ENCODE results near the gene EEFSEC.

EEFSEC gene

DNA sequence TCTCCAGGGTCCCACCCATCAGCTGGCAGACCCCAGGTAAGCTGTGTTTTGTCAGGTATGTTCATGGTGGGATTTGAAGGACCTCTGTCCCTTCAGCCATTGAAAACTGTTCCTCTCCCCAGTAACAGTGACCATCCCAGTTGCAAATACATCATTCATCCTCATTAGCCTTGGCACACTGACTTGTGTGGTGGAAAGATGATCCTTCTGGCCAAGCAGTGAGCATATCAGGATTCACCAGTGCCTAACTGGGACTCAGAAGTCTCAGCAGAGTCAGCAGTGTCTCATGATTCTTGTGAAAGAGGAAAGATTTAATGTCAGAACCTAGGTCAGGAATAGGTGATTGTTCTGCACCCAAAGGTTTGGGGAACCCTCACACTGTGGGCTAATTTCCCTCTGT is 223.2 kb downstream of the EEFSEC start:
- DNase-seq: no peak

DNA sequence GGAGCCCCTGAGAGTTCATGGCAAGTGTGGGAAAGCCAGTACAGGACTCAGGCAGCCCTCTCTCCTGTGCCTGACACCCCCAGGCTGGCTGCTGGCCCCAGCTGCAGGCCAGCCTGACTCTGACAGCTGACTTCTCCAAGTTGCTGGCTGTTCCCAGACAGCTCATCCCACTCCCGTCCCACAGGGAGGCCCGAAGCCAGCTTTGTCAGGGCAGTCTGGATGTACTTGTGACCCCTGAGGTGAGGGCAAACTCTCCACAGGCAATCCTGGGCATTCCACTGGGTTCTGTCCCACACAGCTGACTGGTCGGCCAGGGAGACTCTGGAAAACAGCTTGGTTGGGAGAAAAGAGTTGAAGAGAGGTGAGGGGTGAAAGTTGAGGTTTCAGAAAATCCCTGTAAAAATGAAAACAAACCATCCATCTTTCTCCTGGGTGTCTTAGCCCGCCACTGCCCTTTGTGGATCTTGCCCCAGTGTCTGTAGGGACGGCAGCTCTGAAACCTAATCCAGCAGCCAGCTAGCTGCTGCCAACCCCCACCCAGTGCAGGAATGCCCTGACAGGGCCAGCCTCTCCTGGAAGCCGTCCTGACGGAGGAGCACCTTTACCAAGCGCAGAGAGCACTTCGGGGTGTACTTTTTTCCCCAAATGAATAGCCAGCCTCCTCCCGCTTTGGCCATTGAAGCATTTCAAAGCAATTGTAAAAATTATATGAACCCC is 225.5 kb downstream of the EEFSEC start:
- no peak for DNase-seq

DNA sequence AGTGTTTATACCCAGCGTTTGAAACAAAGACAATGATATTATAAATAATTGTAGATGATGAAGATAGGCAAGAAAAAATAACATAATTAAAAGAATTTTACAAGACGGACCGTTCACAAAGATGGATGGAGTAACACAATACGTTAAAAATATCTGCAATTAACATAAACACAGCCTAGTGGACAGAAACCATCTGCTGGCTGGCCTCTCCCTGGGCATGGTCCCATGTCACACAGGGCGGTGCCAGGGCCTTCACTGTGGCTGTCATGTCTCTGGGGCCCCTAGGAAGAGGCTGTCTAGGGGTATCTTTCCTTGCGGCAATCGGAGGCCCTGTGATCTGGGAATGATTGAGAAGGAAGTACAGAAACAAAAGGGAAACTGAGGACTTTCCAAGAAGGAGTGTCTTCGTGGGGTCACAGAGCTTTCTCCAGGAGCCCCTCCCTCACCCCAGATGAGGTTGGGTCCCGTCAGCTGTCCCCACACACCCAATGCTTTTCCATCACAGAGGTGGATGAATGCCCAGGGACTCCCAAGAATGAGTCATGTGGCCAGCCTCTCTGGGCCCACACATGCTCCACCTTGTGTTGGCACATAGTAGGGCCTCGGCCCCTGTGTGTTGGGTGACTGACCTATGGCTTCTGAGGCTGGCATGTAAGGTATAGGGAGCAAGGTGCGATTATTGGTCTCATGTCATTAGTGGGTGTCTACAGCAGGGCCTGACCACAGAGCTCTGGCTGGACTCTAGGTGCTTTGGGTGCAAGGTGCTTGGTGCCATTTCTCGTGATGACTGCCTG is 226.3 kb downstream of the EEFSEC start:
- DNase-seq: no peak

DNA sequence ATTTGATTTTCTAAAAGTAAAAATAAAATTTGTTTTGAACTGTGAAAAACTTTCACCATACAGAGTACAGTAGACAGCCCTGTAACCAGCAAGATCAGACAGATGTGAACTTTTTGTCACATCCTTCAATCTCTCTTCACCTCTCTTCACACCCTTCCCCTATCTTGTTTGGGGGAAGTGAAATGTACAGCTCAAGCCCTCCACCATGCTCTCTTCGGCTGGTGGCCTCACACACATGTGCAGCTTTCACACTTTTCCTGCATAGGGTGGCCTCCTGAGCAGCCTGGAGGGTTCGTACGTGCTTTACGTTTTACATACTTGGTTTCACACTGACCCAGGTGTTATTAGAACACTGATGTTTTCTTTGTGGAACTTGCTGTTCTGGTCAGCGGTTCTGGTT is 227.0 kb downstream of the EEFSEC start:
- DNase-seq: no peak

DNA sequence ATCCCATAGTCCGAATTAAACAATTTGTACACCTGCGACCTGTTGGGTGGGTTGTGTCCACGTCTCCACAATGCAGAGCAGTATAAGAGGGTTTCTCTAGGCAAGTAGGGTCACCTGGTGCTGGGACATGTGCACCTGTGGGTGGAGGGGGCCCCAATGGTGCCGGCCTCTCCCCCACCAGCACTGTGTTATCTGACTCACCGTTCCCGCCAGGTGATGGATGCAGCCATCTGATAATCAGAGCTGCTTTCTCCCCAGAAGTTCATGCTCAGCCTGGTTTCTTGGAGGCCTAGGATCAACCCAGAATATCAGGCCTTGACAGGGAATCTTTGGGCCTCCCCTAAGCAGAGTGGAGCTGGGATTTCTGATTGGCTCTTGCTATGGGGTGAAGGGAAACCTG is 227.4 kb downstream of the EEFSEC start:
- DNase-seq: no peak

DNA sequence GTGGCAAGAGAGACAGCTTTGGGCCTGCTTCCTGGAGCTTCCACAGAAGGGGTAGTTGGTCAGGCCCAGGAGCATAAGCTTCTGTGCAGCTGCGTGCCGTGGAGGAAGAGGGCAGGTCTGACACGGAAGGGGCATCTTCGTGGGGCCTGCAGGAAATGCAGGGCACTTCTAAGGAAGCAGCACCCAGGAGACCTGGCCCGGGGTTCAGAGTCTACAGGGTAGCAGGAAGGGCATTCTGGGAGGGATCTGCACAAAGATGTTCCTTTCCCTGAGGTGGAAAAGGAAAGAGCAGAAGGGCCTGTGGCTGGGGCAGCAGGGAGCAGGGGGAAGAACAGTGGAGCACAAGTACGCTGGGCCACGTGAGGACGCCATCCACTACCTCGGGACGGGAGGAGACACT is 228.3 kb downstream of the EEFSEC start:
- DNase-seq: no peak

DNA sequence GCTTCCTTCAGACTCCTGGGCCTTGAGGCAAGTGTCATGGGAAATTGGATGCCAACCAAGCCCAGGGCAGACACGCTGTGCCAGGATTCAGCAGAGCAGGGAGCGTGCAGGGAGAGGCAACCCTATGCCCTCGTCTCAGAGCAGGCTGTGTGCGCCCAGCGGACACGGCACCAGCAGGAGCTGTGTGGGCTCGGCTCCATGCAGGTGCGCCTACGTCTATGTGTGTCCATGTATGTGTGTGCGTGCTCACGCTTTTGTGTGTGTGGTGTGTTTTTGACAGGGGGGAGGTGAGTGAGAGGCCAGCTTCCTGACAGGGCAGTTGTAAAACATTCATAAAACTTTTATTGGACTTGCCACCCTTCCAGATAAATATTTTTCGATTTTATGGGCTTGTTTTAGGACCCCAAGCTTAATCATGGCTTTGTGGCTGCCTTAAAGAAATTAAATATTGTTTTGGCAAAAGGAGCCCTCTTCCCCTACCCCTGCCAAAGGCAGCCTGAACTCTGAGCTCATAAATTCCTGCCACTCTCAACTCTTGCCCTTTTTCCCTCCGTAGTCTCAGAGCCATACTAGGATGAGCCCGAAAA is 229.0 kb downstream of the EEFSEC start:
- DNase-seq: no peak

DNA sequence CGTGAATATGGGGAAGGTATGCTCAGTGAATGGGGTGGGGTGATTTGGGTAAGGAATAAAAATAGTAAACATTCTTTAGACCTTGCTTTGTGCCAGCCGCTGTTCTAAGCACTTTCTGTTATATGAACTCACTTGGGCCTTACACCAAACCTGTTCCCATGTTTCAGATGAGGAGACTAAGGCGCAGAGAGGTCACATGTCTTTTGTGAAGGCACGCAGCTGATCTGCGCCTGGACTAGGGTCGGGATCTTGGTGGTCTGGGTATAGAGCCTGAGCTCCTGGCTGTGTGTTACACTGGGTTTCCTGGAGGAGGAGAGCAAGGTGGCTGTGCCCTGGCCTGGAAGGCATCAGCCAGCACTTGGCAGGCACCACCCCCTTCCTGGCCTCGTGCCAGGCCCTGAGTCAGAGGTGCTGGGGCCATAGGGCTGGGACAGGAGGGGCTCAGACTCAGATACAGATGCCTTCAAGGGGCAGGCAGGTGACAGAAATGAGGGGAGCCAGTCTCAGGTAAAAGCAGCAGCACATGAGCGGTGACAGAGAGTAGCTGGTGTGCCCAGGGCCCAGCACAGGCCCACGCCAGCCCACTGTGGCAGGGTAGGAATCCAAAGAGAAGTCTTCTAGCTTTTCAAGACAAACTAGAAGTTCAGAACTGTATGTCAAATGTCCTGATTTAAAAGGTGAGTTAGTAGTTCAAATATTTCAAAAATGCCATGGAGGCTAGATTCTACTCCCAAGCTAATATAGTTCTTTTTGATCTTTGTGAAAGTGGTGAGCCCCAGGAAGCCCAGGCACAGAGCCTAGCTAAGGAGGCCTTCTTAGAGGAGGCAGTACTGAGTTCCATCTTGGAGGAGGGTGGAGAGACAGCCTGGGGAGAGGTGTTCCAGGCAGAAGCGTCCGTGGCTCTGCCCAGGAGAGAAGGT is 230.3 kb downstream of the EEFSEC start:
- DNase-seq: peak; percentile 5 to 33 (median 22)

DNA sequence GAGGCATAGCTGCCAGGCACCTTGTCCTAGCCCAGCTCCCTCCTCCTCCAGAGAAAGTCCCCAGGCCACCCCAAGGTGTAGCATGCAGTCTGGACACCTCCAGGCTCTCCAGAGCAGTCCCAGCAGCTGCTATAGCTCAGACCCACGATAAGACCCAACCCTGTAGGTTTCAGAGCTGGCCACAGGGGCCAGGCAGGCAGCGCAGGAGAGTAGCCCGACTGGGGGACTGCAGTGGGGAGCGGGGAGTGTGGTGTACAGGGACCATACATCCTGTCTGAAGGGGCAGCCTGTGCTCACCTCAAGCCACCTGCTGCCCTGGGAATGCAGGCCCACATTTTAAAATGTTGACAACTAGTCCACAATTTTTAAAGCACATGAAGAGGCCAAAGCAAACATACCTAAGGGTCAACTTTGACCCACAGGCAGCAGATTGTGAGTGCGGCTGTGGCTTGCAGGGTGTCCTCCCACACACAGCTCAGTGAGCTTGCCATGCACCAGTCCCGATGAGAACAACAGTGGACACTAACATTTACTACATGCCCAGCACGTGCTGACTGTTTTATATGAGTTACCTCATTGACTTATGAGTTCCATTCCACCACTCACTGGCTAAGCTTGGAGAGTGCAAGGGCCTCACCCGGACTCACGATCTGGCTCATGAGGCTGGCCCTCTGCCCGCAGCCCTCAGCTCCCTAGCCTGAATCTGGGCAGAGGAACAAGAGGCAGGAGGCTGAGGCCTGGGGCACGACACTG is 232.0 kb downstream of the EEFSEC start:
- no peak for DNase-seq

DNA sequence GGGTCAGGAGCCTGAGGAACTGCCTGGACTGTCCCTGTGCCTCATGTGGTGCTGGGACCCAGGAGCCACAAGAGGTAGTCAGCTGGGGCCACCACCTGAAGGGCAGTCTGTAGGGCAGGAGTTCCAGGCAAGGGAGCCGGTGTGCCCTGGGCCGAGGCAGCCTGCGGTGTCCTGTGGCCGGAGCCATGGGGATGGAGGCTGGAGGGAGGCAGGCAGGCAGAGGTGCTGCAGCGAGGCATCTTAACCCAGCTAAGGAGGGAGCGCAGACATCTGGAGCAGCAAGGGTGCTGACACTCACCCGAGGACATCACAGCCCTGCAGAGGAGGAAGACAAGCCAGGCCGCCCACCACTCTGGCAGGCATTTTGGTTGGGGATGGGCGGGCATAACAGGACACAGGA is 235.7 kb downstream of the EEFSEC start:
- DNase-seq: no peak

DNA sequence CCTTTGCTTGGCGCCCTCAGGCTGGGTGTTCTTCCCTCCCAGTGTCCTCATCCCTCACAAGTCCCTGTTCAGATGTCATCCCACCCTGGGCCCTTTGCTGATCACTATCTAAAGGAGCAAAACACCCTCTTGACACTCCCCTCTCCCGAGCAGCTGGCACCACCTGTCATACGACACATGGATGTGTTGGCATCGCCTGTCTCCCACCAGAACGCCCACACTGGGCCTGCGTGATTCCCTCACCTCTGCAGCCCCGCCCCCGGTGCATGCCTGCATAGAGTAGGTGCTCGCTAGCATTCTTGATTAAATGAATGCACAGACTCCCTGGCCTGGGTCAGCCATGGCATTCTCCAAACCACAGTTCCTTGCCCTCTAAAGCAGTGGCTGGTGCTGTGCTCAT is 237.6 kb downstream of the EEFSEC start:
- DNase-seq: no peak

DNA sequence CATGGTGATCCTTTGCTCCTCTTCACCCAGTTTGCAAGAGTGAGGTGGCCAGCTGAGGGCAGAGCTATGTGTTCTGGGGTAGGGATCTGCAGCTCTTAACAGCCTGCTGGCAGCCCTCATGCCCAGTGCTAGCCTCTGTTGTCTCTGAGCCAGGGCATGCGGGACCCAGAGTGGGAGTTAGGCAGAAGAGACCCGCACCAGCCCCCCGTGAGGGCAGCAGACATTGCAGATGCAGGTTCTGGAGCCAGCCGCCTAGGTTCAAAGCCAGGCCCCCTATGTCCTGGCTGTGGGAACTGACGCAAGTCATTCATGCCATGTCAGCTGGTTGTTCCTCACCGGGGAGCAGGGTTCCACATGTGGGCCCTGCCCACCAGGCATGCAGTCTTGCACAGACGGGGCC is 238.7 kb downstream of the EEFSEC start:
- no peak for DNase-seq

DNA sequence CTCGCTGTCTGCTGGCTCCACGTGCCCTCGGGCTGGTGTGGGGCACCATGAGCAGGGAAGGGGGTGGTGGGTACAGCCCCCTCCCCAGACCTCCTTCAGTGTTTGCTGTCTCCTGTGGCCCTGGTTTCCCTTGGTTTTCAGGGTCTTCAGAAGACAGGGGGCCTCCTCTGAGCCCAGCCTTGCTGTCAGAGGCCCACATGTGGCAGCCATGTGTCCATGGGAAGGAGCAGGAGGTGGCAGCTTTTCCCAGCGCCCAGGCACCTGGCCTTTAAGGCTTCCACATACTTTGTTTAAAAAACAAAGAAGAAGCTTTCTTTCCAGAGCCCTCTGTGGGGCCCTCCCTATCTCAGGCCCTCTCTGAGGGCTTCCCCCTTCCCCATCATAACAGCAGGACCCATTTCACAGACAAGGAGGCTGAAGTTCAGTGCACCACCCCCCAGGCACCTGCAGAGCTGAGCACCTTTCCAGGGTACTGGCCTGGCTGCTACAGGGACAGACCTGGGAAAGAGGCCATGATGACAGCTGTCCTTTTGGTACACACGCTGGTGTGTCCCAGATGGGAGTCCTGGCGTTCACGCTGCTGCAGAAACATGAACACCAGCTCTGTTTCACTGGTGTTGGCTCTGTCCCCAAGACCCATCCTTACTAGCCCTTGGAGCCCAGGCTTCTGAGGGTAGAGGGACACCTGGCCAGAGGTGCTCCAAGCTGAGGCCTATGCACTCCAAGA is 239.7 kb downstream of the EEFSEC start:
- no peak for DNase-seq

DNA sequence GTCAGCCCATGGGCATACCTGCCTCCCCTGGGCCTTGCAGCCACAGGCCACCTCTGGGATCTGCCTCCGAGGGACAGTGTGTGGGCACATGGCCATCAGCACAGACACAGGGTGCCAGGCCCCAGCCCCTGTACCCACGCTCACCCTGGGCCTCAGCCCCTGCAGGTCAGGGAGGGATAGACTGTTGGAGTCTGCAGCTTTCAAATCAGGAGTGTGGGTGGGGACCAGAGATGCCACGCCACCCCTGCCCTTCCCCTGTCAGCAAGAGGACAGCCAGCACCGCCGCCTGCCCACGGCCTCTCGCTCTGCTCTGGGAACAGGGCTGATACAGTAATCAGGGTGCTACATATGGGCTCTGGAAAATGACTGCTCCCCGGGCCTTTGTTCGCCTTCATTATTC is 240.8 kb downstream of the EEFSEC start:
- DNase-seq: peak in 1 of 4 experiments; percentile 10

DNA sequence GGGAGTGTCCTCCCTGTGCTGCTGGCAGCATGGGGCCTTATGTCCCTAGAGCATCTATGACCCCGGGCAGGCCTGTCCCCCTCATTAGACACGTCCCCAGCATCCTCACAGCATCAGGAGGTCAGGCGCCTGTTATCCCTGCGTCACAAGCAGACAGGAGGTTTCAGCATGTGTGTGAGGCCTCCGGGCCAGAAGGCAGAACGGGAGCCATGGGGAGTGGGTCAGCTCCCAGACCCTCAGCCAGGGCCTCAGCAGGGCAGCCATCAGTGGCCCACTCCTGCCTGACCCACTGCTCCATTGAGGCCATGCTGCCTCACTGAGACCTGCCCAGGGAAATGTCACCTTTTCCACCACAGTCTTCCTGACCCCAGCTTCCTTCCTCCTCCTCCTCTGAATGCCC is 241.8 kb downstream of the EEFSEC start:
- DNase-seq: no peak

DNA sequence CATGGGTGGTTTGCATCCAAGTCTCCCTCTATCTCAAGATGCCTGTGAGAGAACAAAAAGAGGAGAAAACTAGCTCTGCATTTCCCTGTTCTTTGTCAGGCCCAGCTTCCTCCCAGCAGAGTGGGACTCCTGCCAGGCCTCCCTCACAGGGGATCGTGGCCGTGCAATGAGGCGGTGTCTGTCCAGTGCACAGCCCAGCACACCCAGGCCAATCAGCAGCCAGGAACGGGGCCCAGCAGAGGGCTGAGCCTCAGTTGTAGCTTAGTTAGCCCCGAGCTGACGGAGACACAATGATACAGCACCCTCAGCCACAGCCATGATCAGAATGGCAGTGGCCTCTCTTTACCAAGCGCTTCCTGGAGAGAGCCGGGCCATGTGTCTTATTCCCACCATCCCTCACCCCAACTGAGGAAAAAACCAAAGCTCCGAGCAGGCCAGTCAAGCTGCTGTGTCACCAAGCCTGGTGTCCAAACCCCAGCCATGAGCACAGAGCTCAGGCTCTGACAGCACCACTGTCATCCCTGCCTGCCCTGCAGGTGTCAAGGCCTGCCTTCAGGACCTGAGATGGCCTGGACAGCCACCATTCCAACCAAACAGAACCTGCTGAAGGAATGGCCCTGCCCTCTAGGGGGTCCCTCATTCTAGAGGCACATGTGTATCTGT is 242.3 kb downstream of the EEFSEC start:
- no peak for DNase-seq

DNA sequence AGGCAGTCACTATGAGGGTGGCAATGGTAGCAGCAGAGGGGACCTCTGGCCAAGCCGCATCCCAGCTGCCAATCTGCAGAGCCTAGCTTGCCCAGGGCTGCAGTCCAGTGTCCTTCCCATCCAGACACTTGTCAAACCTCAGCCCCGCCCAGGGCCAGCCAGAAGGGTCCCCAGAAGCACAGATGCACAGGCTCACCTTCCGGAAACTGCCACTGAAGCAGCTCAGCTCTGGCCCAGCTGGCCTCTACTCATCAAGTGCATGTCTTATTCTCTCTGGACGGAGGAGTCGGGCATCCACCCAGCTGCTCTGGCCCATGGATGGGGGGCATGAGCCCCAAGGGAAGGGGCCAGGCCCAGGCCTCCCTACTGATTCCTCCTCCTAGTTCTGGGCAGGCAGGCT is 244.2 kb downstream of the EEFSEC start:
- DNase-seq: no peak

DNA sequence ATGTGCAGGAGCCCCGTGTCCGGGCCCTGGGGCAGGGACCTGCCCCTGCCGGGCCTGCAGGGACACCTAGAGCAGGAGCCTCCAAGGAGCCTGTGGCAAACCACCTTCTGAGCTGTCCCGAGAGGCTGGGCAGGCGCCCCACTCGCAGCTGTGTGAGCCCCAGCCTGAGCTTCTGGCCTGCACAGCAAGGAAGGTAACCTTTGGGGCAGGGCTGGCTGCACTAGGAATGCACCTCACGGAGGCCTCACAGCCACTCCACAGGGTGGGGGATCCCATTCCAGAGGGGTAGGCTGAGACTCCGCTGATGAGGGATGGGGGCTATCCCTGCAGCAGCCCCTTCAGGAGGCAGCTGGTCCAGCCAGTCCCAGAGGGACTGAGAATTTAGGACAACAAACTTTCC is 245.3 kb downstream of the EEFSEC start:
- DNase-seq: no peak

DNA sequence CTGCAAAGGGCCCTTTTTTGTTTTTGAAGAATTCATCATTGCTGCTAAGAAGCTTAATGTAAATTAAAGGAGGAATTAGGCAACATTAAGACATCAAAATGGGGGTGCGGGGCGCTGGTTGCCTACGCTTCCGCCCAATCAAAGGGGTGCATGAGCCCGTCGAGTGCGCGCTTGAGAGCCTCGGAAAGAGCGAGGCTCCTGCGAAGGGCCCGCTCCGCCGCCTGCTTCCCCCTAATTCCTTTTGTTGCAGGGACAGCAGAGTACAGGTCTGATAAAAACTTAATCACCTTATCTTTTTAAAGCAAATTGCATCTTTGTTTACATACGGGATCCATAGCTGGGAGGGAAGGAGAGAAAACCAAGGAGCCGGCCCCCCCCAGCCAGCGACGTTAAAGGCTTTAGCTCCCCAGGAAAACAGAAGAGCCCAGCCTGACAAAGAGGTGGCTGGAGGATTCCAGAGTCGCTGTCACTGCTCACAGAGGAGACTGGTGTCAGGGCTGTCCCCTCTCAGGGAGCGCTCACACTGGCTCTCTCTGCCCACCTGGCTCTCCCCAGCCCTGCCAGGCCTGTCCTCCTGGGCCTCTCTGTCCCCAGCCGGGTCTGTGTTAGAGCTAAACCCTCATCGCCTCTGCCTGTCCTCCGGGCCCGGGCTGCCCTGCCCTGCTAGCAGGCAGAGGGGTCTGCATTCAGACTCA is 246.1 kb downstream of the EEFSEC start:
- no peak for DNase-seq

DNA sequence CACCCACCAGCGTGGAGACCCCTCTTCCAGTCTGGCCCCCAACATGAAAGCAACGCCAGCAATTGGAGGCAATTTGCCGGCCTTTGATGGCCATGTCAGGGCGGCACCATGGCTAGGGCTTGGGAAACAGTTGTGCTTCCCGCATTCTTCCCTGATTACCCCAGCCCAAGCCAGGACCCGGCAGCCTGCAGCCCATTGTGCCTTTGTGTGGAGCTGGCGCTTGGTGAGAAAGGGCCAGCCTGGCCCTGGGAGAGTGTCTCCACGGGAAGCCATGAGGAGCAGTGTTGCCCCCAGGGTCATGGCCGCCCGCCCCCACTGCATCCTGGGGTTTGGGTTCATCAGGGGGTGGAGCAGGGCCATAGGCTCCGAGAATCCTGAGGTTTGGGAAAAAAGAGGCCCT is 247.4 kb downstream of the EEFSEC start:
- no peak for DNase-seq
